ENCODE data around the gene ATP11C. TPM values are rescaled to one million over a fixed set of nuclear protein-coding genes. Genes with fewer than 3 reads are reported as not detected.

The ATP11C gene
- polyA plus RNA-seq, 1 donor (not counting 4 experiments of a cell fraction or from before 2014, with no cell fraction given) = 14.0 TPM

DNA sequence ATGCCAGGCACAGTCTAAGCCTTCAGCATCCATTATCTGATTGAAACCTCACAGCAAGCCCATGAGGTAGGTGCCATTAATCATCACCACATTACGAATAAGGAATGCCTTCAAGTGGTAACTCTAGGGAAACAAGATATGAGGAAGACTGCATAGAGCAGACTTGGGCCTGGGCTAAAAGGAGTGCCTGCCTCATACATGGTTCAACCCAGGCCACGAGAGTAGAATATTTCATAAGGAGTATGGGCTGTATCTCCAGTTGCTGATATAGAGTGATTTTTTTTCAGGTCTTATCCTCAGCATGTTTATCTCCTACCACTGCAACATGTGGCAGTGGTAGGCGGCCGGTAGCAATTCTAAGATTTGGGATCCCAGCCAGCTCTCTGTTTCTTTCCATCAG lies 51.7 kb downstream of the ATP11C start:
- Histone ChIP-seq H3K27ac (ENCODE audit: control insufficient read depth, insufficient read depth, low read length) (peak overlapping the region; percentile 33), H3K9me3 (ENCODE audit: control insufficient read depth, low read depth, low read length) (no peaks in the 10 kb centered on the region), H3K9ac (ENCODE audit: control insufficient read depth, extremely low read depth, insufficient read depth, low read length) (no peak overlapping the region), H2AFZ (ENCODE audit: control insufficient read depth, low read length) (no peak overlapping the region), H3K4me1 (ENCODE audit: control insufficient read depth, extremely low read depth, insufficient read depth, low read length) (peaks cover 10% of the 10 kb centered on the region), H3K27me3 (ENCODE audit: control insufficient read depth, extremely low read depth, insufficient read depth, low read length) (no peaks in the 10 kb centered on the region), H3K9me1 (ENCODE audit: control insufficient read depth, extremely low read depth, insufficient read depth, low read length) (no peaks in the 10 kb centered on the region), H3K4me3 (ENCODE audit: control insufficient read depth in 2 of 3, extremely low read depth in 1 of 3, insufficient read depth in 2 of 3, low read depth in 1 of 3, low read length in 3 of 3) (no peak overlapping the region), H4K20me1 (ENCODE audit: control insufficient read depth, extremely low read depth, insufficient read depth, low read length) (no peaks in the 10 kb centered on the region), H3K79me2 (ENCODE audit: control insufficient read depth, insufficient read depth, low read length) (peaks cover 5% of the 10 kb centered on the region), H3K4me2 (ENCODE audit: control insufficient read depth, extremely low read depth, insufficient read depth, low read depth, low read length) (no peak overlapping the region), H3K36me3 (ENCODE audit: control insufficient read depth in 2 of 2, extremely low read depth in 1 of 2, insufficient read depth in 2 of 2, low read length in 2 of 2) (no peaks in the 10 kb centered on the region)
- FAIRE-seq (peak; percentile 5), DNase-seq (ENCODE audit: low read depth, low spot score) (no peak)
- dilution Hi-C loops (cut with MboI; ENCODE audit: extremely low pct_ligation_motif_present, low sequenced_read_pairs) = no loop called here
- TF ChIP-seq CTCF (optimal IDR thresholded peaks at IDR 0.05 in 1 of 3, IDR thresholded peaks at IDR 0.05 in 1 of 3, conservative IDR thresholded peaks at IDR 0.05 in 1 of 3; ENCODE audit: extremely low read depth in 1 of 3, insufficient read depth in 2 of 3, low read length in 3 of 3) (no peak), EZH2 (IDR thresholded peaks at IDR 0.05; ENCODE audit: low read length) (no peak)

DNA sequence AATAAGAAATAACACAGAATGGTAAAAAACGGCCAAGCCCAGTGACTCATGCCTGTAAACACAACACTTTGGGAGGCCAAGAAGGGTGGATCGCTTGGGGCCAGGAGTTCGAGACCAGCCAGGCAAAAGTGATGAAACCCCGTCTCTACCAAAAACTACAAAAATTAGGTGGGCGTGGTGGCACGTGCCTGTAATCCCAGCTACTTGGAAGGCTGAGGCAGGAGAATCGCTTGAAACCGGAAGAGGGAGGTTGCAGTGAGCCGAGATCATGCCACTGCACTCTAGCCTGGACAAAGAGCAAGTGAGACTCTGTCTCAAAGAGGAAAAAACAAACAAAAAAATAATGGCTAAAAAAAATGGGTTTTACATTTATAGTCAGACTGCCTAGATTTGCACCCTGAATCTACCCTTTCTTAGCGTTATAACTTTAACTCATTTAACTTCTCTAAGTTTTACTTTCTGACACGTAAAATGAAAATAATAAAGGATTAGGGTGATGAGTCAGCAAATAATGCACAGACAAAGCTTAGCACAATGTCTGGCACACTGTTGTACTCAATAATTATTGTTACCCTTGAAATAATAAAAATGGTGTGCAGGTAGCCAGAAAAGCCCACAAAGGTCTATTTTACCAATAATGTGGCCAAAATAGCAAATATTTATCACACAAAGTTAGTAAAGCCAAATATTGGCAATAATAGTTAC lies 55.0 kb downstream of the ATP11C start:
- Histone ChIP-seq H3K4me1 (ENCODE audit: control insufficient read depth, extremely low read depth, insufficient read depth, low read length) (peaks cover 10% of the 10 kb centered on the region), H2AFZ (ENCODE audit: control insufficient read depth, low read length) (no peak overlapping the region), H4K20me1 (ENCODE audit: control insufficient read depth, extremely low read depth, insufficient read depth, low read length) (no peaks in the 10 kb centered on the region), H3K27me3 (ENCODE audit: control insufficient read depth, extremely low read depth, insufficient read depth, low read length) (no peaks in the 10 kb centered on the region), H3K9ac (ENCODE audit: control insufficient read depth, extremely low read depth, insufficient read depth, low read length) (no peak overlapping the region), H3K79me2 (ENCODE audit: control insufficient read depth, insufficient read depth, low read length) (peaks cover 5% of the 10 kb centered on the region), H3K4me2 (ENCODE audit: control insufficient read depth, extremely low read depth, insufficient read depth, low read depth, low read length) (no peak overlapping the region), H3K4me3 (ENCODE audit: control insufficient read depth in 2 of 3, extremely low read depth in 1 of 3, insufficient read depth in 2 of 3, low read depth in 1 of 3, low read length in 3 of 3) (no peak overlapping the region), H3K27ac (ENCODE audit: control insufficient read depth, insufficient read depth, low read length) (no peak overlapping the region), H3K9me1 (ENCODE audit: control insufficient read depth, extremely low read depth, insufficient read depth, low read length) (no peaks in the 10 kb centered on the region), H3K36me3 (ENCODE audit: control insufficient read depth in 2 of 2, extremely low read depth in 1 of 2, insufficient read depth in 2 of 2, low read length in 2 of 2) (no peaks in the 10 kb centered on the region), H3K9me3 (ENCODE audit: control insufficient read depth, low read depth, low read length) (no peaks in the 10 kb centered on the region)
- dilution Hi-C loops (cut with MboI; ENCODE audit: extremely low pct_ligation_motif_present, low sequenced_read_pairs) = no loop called here
- TF ChIP-seq CTCF (optimal IDR thresholded peaks at IDR 0.05 in 1 of 3, IDR thresholded peaks at IDR 0.05 in 1 of 3, conservative IDR thresholded peaks at IDR 0.05 in 1 of 3; ENCODE audit: extremely low read depth in 1 of 3, insufficient read depth in 2 of 3, low read length in 3 of 3) (no peak), EZH2 (IDR thresholded peaks at IDR 0.05; ENCODE audit: low read length) (no peak)
- FAIRE-seq = no peak
- no peak for DNase-seq (ENCODE audit: low read depth, low spot score)

Measured in keratinocyte (primary cell).